HG02885 (cell line): ENCODE data around the gene CDA.

Source experiments
- ATAC-seq: cut with Tn5 transposase; IDR thresholded peaks from one replicate; pipeline ENCODE4 v1.9.1; 2021; ENCODE audit warnings: mild to moderate bottlenecking; ENCODE audit not compliant: unreplicated experiment, poor library complexity

Gene CDA

GRCh38 chr1:20644416-20644815 lies 55.5 kb downstream of the CDA start:
- no peak for ATAC-seq

GRCh38 chr1:20645414-20645813 lies 56.5 kb downstream of the CDA start:
- no peak for ATAC-seq

- no peak for ATAC-seq
Observed at GRCh38 chr1:20648438-20648837, 59.5 kb downstream of the CDA start.

- no peak for ATAC-seq
Observed at GRCh38 chr1:20648946-20649345, 60.0 kb downstream of the CDA start.

GRCh38 chr1:20652300-20652699 lies 63.4 kb downstream of the CDA start:
- ATAC-seq: no peak

- no peak for ATAC-seq
Observed at GRCh38 chr1:20654104-20654690, 65.3 kb downstream of the CDA start.

GRCh38 chr1:20657024-20657423 lies 68.1 kb downstream of the CDA start:
- ATAC-seq: no peak

- no peak for ATAC-seq
Observed at GRCh38 chr1:20658166-20658915, 69.4 kb downstream of the CDA start.

- no peak for ATAC-seq
Observed at GRCh38 chr1:20660363-20660762, 71.5 kb downstream of the CDA start.

- peak; percentile 4 for ATAC-seq
Observed at GRCh38 chr1:20660847-20661206, 71.9 kb downstream of the CDA start.

- peak; percentile 97 for ATAC-seq
Observed at GRCh38 chr1:20661207-20662109, 72.6 kb downstream of the CDA start, which contains the start of gene DDOST. TSS of gene DDOST (minus strand) at chr1:20661369. CDS start at chr1:20661350, 19 bp downstream.

GRCh38 chr1:20662110-20662475 lies 73.2 kb downstream of the CDA start:
- no peak for ATAC-seq

GRCh38 chr1:20663365-20663764 lies 74.5 kb downstream of the CDA start:
- ATAC-seq: no peak

- no peak for ATAC-seq
Observed at GRCh38 chr1:20663969-20664715, 75.2 kb downstream of the CDA start.

- no peak for ATAC-seq
Observed at GRCh38 chr1:20665726-20666125, 76.8 kb downstream of the CDA start.

GRCh38 chr1:20666146-20666545 lies 77.2 kb downstream of the CDA start:
- no peak for ATAC-seq

- no peak for ATAC-seq
Observed at GRCh38 chr1:20666804-20667203, 77.9 kb downstream of the CDA start.
